ENCODE data around the gene NCAPD2. TPM values are rescaled to one million over a fixed set of nuclear protein-coding genes. Genes with fewer than 3 reads are reported as not detected.

NCAPD2 gene
- total and polyA plus RNA-seq, 2 donors = 18.8 to 69.6 TPM

DNA sequence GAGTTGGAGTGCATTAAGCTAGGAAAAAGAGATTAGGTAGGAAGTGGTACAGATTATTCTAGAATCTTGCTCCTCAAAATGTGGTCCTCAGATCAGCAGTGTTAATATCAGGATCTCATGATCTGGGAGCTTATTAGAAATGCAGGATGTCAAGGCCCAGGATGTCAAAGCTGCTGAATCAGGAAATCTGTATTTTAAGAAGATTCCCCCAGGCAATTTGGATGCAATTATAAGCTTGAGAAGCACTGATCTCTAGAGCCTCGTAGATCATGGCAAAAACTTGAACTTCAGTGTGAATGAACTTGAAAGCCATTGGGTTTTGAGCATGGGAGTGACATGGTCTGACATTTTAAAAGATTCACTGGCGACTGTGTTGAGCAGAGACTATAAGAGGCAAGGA lies 6.6 kb downstream of the NCAPD2 start:
- DNase-seq (ENCODE audit: low read depth in 6 of 9, low spot score in 9 of 9) = no peak
- Histone ChIP-seq H3K36me3 (ENCODE audit: control insufficient read depth in 2 of 2, insufficient read depth in 2 of 2, low read length in 1 of 2) (peaks cover 61 to 84% of the 10 kb centered on the region in 2 donors), H3K27me3 (ENCODE audit: control insufficient read depth in 2 of 2, insufficient read depth in 1 of 2, low read length in 1 of 2) (no peaks in the 10 kb centered on the region), H3K27ac (ENCODE audit: low read depth in 1 of 2, low read length in 1 of 2) (no peak overlapping the region), H3K4me3 (ENCODE audit: low read length in 2 of 2) (no peak overlapping the region), H3K9me3 (ENCODE audit: control insufficient read depth in 2 of 2, insufficient read depth in 1 of 2, low read length in 1 of 2) (no peaks in the 10 kb centered on the region), H3K4me1 (ENCODE audit: control insufficient read depth in 2 of 2, insufficient read depth in 2 of 2, low read length in 2 of 2) (peaks cover 8 to 12% of the 10 kb centered on the region in 2 donors)
- 96% methylated on average over 2 of the region's 2 CpGs for WGBS

DNA sequence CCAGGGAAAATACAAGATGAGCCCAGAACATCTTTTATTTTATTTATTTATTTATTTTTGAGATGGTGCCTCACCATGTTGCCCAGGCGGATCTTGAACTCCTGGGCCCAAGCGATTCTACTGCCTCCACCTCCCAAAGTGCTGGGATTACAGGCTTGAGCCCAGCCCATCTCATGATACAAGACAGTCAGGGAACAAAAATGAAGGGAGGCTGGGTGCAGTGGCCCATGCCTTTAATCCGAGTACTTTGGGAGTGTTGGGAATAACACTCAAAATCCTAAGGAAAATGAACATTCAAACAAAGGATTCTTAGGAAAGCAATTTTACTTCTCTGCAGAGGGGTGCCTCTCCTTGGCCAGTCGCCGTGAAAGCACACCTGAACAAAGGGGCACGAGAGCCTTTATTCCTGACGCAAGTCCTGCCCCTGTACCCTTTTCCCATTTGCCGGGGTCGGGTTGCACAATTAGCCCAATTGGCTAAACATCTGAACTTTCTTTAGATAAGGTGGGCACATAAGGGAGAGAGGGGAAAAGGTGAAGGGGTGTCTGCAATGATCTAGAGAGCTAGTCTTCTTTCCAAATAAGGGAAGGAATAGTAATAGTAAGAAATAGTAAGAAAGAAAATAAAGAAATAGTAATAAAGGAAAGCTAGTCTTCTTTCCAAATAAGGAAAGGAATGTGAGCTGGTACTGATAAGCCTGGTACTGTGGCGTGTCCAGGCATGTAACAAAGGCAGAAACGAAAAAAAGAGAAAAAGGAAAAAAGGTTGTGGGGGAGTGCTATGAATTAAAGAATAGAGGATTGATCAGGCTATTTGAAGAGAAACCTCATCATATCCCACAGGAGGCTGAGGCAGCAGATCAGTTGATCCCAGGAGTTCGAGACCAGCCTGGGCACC lies 13.4 kb downstream of the NCAPD2 start:
- Histone ChIP-seq H3K9me3 (ENCODE audit: control insufficient read depth in 2 of 2, insufficient read depth in 1 of 2, low read length in 1 of 2) (no peaks in the 10 kb centered on the region), H3K4me1 (ENCODE audit: control insufficient read depth in 2 of 2, insufficient read depth in 2 of 2, low read length in 2 of 2) (no peaks in the 10 kb centered on the region), H3K27ac (ENCODE audit: low read depth in 1 of 2, low read length in 1 of 2) (no peak overlapping the region), H3K27me3 (ENCODE audit: control insufficient read depth in 2 of 2, insufficient read depth in 1 of 2, low read length in 1 of 2) (no peaks in the 10 kb centered on the region), H3K4me3 (ENCODE audit: low read length in 2 of 2) (no peak overlapping the region), H3K36me3 (ENCODE audit: control insufficient read depth in 2 of 2, insufficient read depth in 2 of 2, low read length in 1 of 2) (peaks cover 56 to 78% of the 10 kb centered on the region in 2 donors)
- no peak for DNase-seq (ENCODE audit: low read depth in 6 of 9, low spot score in 9 of 9)
- WGBS = 96% methylated on average over 12 of the region's 12 CpGs

GRCh38 chr12:6508087-6508486 lies 14.2 kb downstream of the NCAPD2 start:
- Histone ChIP-seq H3K4me3 (ENCODE audit: low read length in 2 of 2) (no peak overlapping the region), H3K36me3 (ENCODE audit: control insufficient read depth in 2 of 2, insufficient read depth in 2 of 2, low read length in 1 of 2) (peaks cover 58 to 83% of the 10 kb centered on the region in 2 donors), H3K27ac (ENCODE audit: low read depth in 1 of 2, low read length in 1 of 2) (no peak overlapping the region), H3K9me3 (ENCODE audit: control insufficient read depth in 2 of 2, insufficient read depth in 1 of 2, low read length in 1 of 2) (no peaks in the 10 kb centered on the region), H3K4me1 (ENCODE audit: control insufficient read depth in 2 of 2, insufficient read depth in 2 of 2, low read length in 2 of 2) (no peaks in the 10 kb centered on the region), H3K27me3 (ENCODE audit: control insufficient read depth in 2 of 2, insufficient read depth in 1 of 2, low read length in 1 of 2) (no peaks in the 10 kb centered on the region)
- DNase-seq (ENCODE audit: low read depth in 6 of 9, low spot score in 9 of 9) = no peak
- WGBS = 84% methylated on average over 7 of the region's 7 CpGs

GRCh38 chr12:6520186-6520585 lies 26.3 kb downstream of the NCAPD2 start:
- Histone ChIP-seq H3K4me3 (ENCODE audit: low read length in 2 of 2) (no peak overlapping the region), H3K4me1 (ENCODE audit: control insufficient read depth in 2 of 2, insufficient read depth in 2 of 2, low read length in 2 of 2) (no peaks in the 10 kb centered on the region), H3K36me3 (ENCODE audit: control insufficient read depth in 2 of 2, insufficient read depth in 2 of 2, low read length in 1 of 2) (peaks cover 82 to 94% of the 10 kb centered on the region in 2 donors), H3K27ac (ENCODE audit: low read depth in 1 of 2, low read length in 1 of 2) (no peak overlapping the region), H3K9me3 (ENCODE audit: control insufficient read depth in 2 of 2, insufficient read depth in 1 of 2, low read length in 1 of 2) (no peaks in the 10 kb centered on the region), H3K27me3 (ENCODE audit: control insufficient read depth in 2 of 2, insufficient read depth in 1 of 2, low read length in 1 of 2) (no peaks in the 10 kb centered on the region)
- DNase-seq (ENCODE audit: low read depth in 6 of 9, low spot score in 9 of 9) = no peak
- 71% methylated on average over 3 of the region's 3 CpGs for whole genome bisulfite sequencing

- DNase-seq (ENCODE audit: low read depth in 6 of 9, low spot score in 9 of 9) = no peak
- no peak overlapping the region for H3K4me3 ChIP-seq (ENCODE audit: low read length in 2 of 2)
- no peak overlapping the region for H3K27ac ChIP-seq (ENCODE audit: low read depth in 1 of 2, low read length in 1 of 2)
- H3K9me3 ChIP-seq (ENCODE audit: control insufficient read depth in 2 of 2, insufficient read depth in 1 of 2, low read length in 1 of 2) = no peaks in the 10 kb centered on the region
- peaks cover 86 to 95% of the 10 kb centered on the region in 2 donors for H3K36me3 ChIP-seq (ENCODE audit: control insufficient read depth in 2 of 2, insufficient read depth in 2 of 2, low read length in 1 of 2)
- no peaks in the 10 kb centered on the region for H3K27me3 ChIP-seq (ENCODE audit: control insufficient read depth in 2 of 2, insufficient read depth in 1 of 2, low read length in 1 of 2)
- H3K4me1 ChIP-seq (ENCODE audit: control insufficient read depth in 2 of 2, insufficient read depth in 2 of 2, low read length in 2 of 2) = no peaks in the 10 kb centered on the region
- WGBS = 90% methylated on average over 10 of the region's 10 CpGs
Measured at GRCh38 chr12:6522193-6522592, 28.3 kb downstream of the NCAPD2 start.

GRCh38 chr12:6523708-6524107 lies 29.8 kb downstream of the NCAPD2 start:
- H3K4me3 ChIP-seq (ENCODE audit: low read length in 2 of 2) = no peak overlapping the region
- WGBS = 94% methylated on average over 3 of the region's 3 CpGs
- peaks cover 91 to 96% of the 10 kb centered on the region in 2 donors for H3K36me3 ChIP-seq (ENCODE audit: control insufficient read depth in 2 of 2, insufficient read depth in 2 of 2, low read length in 1 of 2)
- no peaks in the 10 kb centered on the region for H3K27me3 ChIP-seq (ENCODE audit: control insufficient read depth in 2 of 2, insufficient read depth in 1 of 2, low read length in 1 of 2)
- no peak overlapping the region for H3K27ac ChIP-seq (ENCODE audit: low read depth in 1 of 2, low read length in 1 of 2)
- no peaks in the 10 kb centered on the region for H3K9me3 ChIP-seq (ENCODE audit: control insufficient read depth in 2 of 2, insufficient read depth in 1 of 2, low read length in 1 of 2)
- no peaks in the 10 kb centered on the region for H3K4me1 ChIP-seq (ENCODE audit: control insufficient read depth in 2 of 2, insufficient read depth in 2 of 2, low read length in 2 of 2)
- no peak for DNase-seq (ENCODE audit: low read depth in 6 of 9, low spot score in 9 of 9)

- Histone ChIP-seq H3K4me1 (ENCODE audit: control insufficient read depth in 2 of 2, insufficient read depth in 2 of 2, low read length in 2 of 2) (no peaks in the 10 kb centered on the region), H3K4me3 (ENCODE audit: low read length in 2 of 2) (no peak overlapping the region), H3K36me3 (ENCODE audit: control insufficient read depth in 2 of 2, insufficient read depth in 2 of 2, low read length in 1 of 2) (peaks cover 96 to 98% of the 10 kb centered on the region in 2 donors), H3K27me3 (ENCODE audit: control insufficient read depth in 2 of 2, insufficient read depth in 1 of 2, low read length in 1 of 2) (no peaks in the 10 kb centered on the region), H3K9me3 (ENCODE audit: control insufficient read depth in 2 of 2, insufficient read depth in 1 of 2, low read length in 1 of 2) (no peaks in the 10 kb centered on the region), H3K27ac (ENCODE audit: low read depth in 1 of 2, low read length in 1 of 2) (no peak overlapping the region)
- WGBS = 95% methylated on average over 5 of the region's 5 CpGs
- DNase-seq (ENCODE audit: low read depth in 6 of 9, low spot score in 9 of 9) = no peak
Measured at GRCh38 chr12:6524648-6525047, 30.7 kb downstream of the NCAPD2 start.

DNA sequence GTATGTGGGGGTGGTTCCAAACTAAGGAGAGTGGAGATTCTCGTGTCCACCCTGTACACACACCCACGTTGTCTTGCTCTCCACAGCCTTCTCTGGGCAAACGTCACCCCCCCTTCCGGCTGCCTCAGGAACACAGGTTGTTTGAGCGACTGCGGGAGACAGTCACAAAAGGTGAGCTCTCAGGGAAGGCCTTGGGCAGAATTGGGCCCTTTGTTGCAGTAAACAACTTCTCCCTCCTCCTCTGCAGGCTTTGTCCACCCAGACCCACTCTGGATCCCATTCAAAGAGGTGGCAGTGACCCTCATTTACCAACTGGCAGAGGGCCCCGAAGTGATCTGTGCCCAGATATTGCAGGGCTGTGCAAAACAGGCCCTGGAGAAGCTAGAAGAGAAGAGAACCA lies 32.3 kb downstream of the NCAPD2 start:
- no peak for DNase-seq (ENCODE audit: low read depth in 6 of 9, low spot score in 9 of 9)
- Histone ChIP-seq H3K27me3 (ENCODE audit: control insufficient read depth in 2 of 2, insufficient read depth in 1 of 2, low read length in 1 of 2) (no peaks in the 10 kb centered on the region), H3K9me3 (ENCODE audit: control insufficient read depth in 2 of 2, insufficient read depth in 1 of 2, low read length in 1 of 2) (no peaks in the 10 kb centered on the region), H3K27ac (ENCODE audit: low read depth in 1 of 2, low read length in 1 of 2) (no peak overlapping the region), H3K4me3 (ENCODE audit: low read length in 2 of 2) (no peak overlapping the region), H3K36me3 (ENCODE audit: control insufficient read depth in 2 of 2, insufficient read depth in 2 of 2, low read length in 1 of 2) (peaks cover 99 to 100% of the 10 kb centered on the region in 2 donors), H3K4me1 (ENCODE audit: control insufficient read depth in 2 of 2, insufficient read depth in 2 of 2, low read length in 2 of 2) (no peaks in the 10 kb centered on the region)
- WGBS = 96% methylated on average over 7 of the region's 7 CpGs

- H3K4me3 ChIP-seq (ENCODE audit: low read length in 2 of 2) = no peak overlapping the region
- H3K9me3 ChIP-seq (ENCODE audit: control insufficient read depth in 2 of 2, insufficient read depth in 1 of 2, low read length in 1 of 2) = no peaks in the 10 kb centered on the region
- WGBS = 97% methylated on average over 19 of the region's 19 CpGs
- H3K36me3 ChIP-seq (ENCODE audit: control insufficient read depth in 2 of 2, insufficient read depth in 2 of 2, low read length in 1 of 2) = peaks cover 92 to 100% of the 10 kb centered on the region in 2 donors
- DNase-seq (ENCODE audit: low read depth in 6 of 9, low spot score in 9 of 9) = no peak
- no peaks in the 10 kb centered on the region for H3K27me3 ChIP-seq (ENCODE audit: control insufficient read depth in 2 of 2, insufficient read depth in 1 of 2, low read length in 1 of 2)
- no peak overlapping the region for H3K27ac ChIP-seq (ENCODE audit: low read depth in 1 of 2, low read length in 1 of 2)
- H3K4me1 ChIP-seq (ENCODE audit: control insufficient read depth in 2 of 2, insufficient read depth in 2 of 2, low read length in 2 of 2) = peaks cover 0 to 2% of the 10 kb centered on the region in 2 donors
Measured at GRCh38 chr12:6526766-6527525, 33.0 kb downstream of the NCAPD2 start.

Measured in thymus (tissue), 11 donors.